Measurements from ENCODE around the gene KRTAP29-1. TPM values are rescaled to one million over a fixed set of nuclear protein-coding genes. Genes with fewer than 3 reads are reported as not detected.

The KRTAP29-1 gene
- total RNA-seq, 1 experiment from 2014 or later = not detected

- ATAC-seq = no peak
- CTCF ChIA-PET = no interaction called here
- DNase-seq (ENCODE audit: low spot score) = no peak
- Mint-ChIP-seq H3K4me1 (no peaks in the 10 kb centered on the region), H3K9me3 (peaks cover 21% of the 10 kb centered on the region), H3K27ac (no peak overlapping the region), H3K27me3 (ENCODE audit: low read depth) (no peaks in the 10 kb centered on the region), H3K36me3 (peaks cover 14% of the 10 kb centered on the region; the same call in 1 of the 2 replicates), H3K4me3 (no peak overlapping the region)
- POLR2A ChIA-PET = no interaction called here
- TF ChIP-seq GRHL2 (CRISPR knock-in tag; IDR thresholded peaks at IDR 0.05; ENCODE audit: insufficient replicate concordance, severe bottlenecking) (no peak), RELA (CRISPR knock-in tag; IDR thresholded peaks at IDR 0.05; ENCODE audit: borderline replicate concordance) (no peak), ZNF425 (CRISPR knock-in tag; conservative IDR thresholded peaks at IDR 0.05) (no peak), KAT7 (CRISPR knock-in tag; IDR thresholded peaks at IDR 0.05; ENCODE audit: borderline replicate concordance) (no peak), ZNF219 (CRISPR knock-in tag; IDR thresholded peaks at IDR 0.05; ENCODE audit: borderline replicate concordance) (no peak)
Measured at GRCh38 chr17:41318231-41318630, 15.6 kb upstream of the KRTAP29-1 start.

- Mint-ChIP-seq H3K9me3 (peaks cover 20% of the 10 kb centered on the region), H3K4me1 (no peaks in the 10 kb centered on the region), H3K27ac (no peak overlapping the region), H3K36me3 (peaks cover 14% of the 10 kb centered on the region; the same call in 1 of the 2 replicates), H3K27me3 (ENCODE audit: low read depth) (no peaks in the 10 kb centered on the region), H3K4me3 (no peak overlapping the region)
- POLR2A ChIA-PET = no interaction called here
- TF ChIP-seq JAZF1 (CRISPR knock-in tag; IDR thresholded peaks at IDR 0.05) = no peak
- TF ChIP-seq ZNF263 (CRISPR knock-in tag; IDR thresholded peaks at IDR 0.05; ENCODE audit: low read depth) = no peak
- TF ChIP-seq HMGA2 (CRISPR knock-in tag; IDR thresholded peaks at IDR 0.05) = no peak
- no peak for TF ChIP-seq ATF3 (CRISPR knock-in tag; conservative IDR thresholded peaks at IDR 0.05)
- no peak for TF ChIP-seq PREB (CRISPR knock-in tag; IDR thresholded peaks at IDR 0.05; ENCODE audit: borderline replicate concordance)
- TF ChIP-seq ZSCAN18 (CRISPR knock-in tag; IDR thresholded peaks at IDR 0.05) = no peak
- no peak for TF ChIP-seq PRRX2 (CRISPR knock-in tag; IDR thresholded peaks at IDR 0.05)
- TF ChIP-seq NFYB (CRISPR knock-in tag; conservative IDR thresholded peaks at IDR 0.05; ENCODE audit: low read depth) = no peak
- TF ChIP-seq MLX (CRISPR knock-in tag; IDR thresholded peaks at IDR 0.05) = no peak
- no peak for TF ChIP-seq ZNF396 (CRISPR knock-in tag; IDR thresholded peaks at IDR 0.05; ENCODE audit: borderline replicate concordance)
- no peak for TF ChIP-seq ZNF317 (CRISPR knock-in tag; IDR thresholded peaks at IDR 0.05; ENCODE audit: borderline replicate concordance, low read depth)
- no peak for TF ChIP-seq CDX4 (CRISPR knock-in tag; IDR thresholded peaks at IDR 0.05; ENCODE audit: borderline replicate concordance)
- no peak for TF ChIP-seq TEAD4 (CRISPR knock-in tag; IDR thresholded peaks at IDR 0.05)
- no peak for TF ChIP-seq E2F1 (CRISPR knock-in tag; IDR thresholded peaks at IDR 0.05)
- CTCF ChIA-PET = interaction anchor here (1.8 kb wide), 1 partner anchor 102 kb away, joined by 5 read pairs; no protein-coding TSS in a partner anchor
- ATAC-seq (no peak), DNase-seq (ENCODE audit: low spot score) (no peak)
Measured at GRCh38 chr17:41315814-41316445, 13.3 kb upstream of the KRTAP29-1 start.

Data from WTC11 (cell line).